H1 (cell line): ENCODE results near the gene FRMD7. TPM values are rescaled to one million over a fixed set of nuclear protein-coding genes. Genes with fewer than 3 reads are reported as not detected.

Experiments
- CTCF ChIA-PET: fragments of 300-600 bp; sonication (Branson Sonifier 250); formaldehyde crosslinking; loops from one replicate; lab custom pipeline; 2021; ENCODE audit not compliant: partially characterized antibody; lab: Charles Lee
- POLR2A ChIA-PET: fragments of 300-600 bp; sonication (Branson Sonifier 250); formaldehyde crosslinking; loops from one replicate; lab custom pipeline; 2021; ENCODE audit warnings: inconsistent platforms; ENCODE audit not compliant: partially characterized antibody; lab: Charles Lee
- DNase-seq, 2 experiments: peaks; one replicate each; pipeline versions ENCODE4 v3.0.0 to v3.0.0-alpha.2; 2010 to 2022; ENCODE audit warnings: low spot score in 2 of 2, low read depth in 1 of 2, mixed read lengths in 1 of 2
- FAIRE-seq: peaks from 2 replicates; lab custom pipeline; 2011; peaks lifted over from hg19 to GRCh38; lab: Jason Lieb, UNC
- H2AFZ ChIP-seq: 2 replicates; pipeline ENCODE4 v1.8.1; 2012; ENCODE audit warnings: low read length, inconsistent platforms
- H2AK5ac ChIP-seq: 2 replicates; pipeline ENCODE4 v1.6.1; 2013; ENCODE audit warnings: low read depth, low read length
- H2BK120ac ChIP-seq: replicated peaks from 2 replicates; pipeline ENCODE3; 2013; ENCODE audit warnings: low read depth, low read length, inconsistent platforms
- H2BK12ac ChIP-seq: 2 replicates; pipeline ENCODE4 v1.6.1; 2013; ENCODE audit warnings: low read depth, low read length
- H2BK15ac ChIP-seq: 2 replicates; pipeline ENCODE4 v1.6.1; 2013; ENCODE audit warnings: low read length
- H2BK20ac ChIP-seq: 2 replicates; pipeline ENCODE4 v1.6.1; 2013; ENCODE audit warnings: low read length
- H2BK5ac ChIP-seq: 2 replicates; pipeline ENCODE4 v1.6.1; 2013; ENCODE audit warnings: low read depth, low read length
- H3K14ac ChIP-seq: 2 replicates; pipeline ENCODE4 v1.6.1; 2013; ENCODE audit warnings: inconsistent platforms; ENCODE audit not compliant: insufficient read length
- H3K18ac ChIP-seq: 2 replicates; pipeline ENCODE4 v1.6.1; 2013; ENCODE audit warnings: low read length; ENCODE audit errors: extremely low read depth
- H3K23ac ChIP-seq: 2 replicates; pipeline ENCODE4 v1.6.1; 2013; ENCODE audit warnings: inconsistent platforms; ENCODE audit not compliant: insufficient read length
- H3K23me2 ChIP-seq: 2 replicates; pipeline ENCODE4 v1.6.1; 2013; ENCODE audit warnings: low read depth, low read length
- H3K27ac ChIP-seq: 2 replicates; pipeline ENCODE4 v1.6.1; 2011; ENCODE audit warnings: low read depth, low read length, inconsistent platforms
- H3K27me3 ChIP-seq, 4 experiments: replicated peaks in 1 of 4; 1 replicate in 1 of 4; 2 replicates in 3 of 4; pipeline versions ENCODE4 v1.6.1 to v1.8.1; 2011 to 2013; ENCODE audit warnings: low read length in 3 of 4, mild to moderate bottlenecking in 3 of 4, inconsistent platforms in 2 of 4, mixed read lengths in 2 of 4, moderate library complexity in 1 of 4; ENCODE audit not compliant: control insufficient read depth in 3 of 4, insufficient read depth in 3 of 4; ENCODE audit errors: extremely low read depth in 1 of 4
- H3K36me3 ChIP-seq, 4 experiments: 2 replicates each; pipeline versions ENCODE4 v1.6.1 to v1.8.1; 2011 to 2013; ENCODE audit warnings: mild to moderate bottlenecking in 4 of 4, low read length in 3 of 4, moderate library complexity in 2 of 4, control low read depth in 1 of 4, inconsistent platforms in 1 of 4; ENCODE audit not compliant: insufficient read depth in 4 of 4, control insufficient read depth in 2 of 4
- H3K4ac ChIP-seq: replicated peaks from 2 replicates; pipeline ENCODE3; 2013; ENCODE audit warnings: low read length, low read depth, mixed read lengths, inconsistent platforms; ENCODE audit not compliant: insufficient read length
- H3K4me1 ChIP-seq, 4 experiments: replicated peaks in 1 of 4; 1 replicate in 1 of 4; 2 replicates in 3 of 4; pipeline versions ENCODE4 v1.6.1 to v1.8.1; 2011 to 2013; ENCODE audit warnings: low read length in 3 of 4, inconsistent platforms in 2 of 4, mixed read lengths in 1 of 4; ENCODE audit not compliant: insufficient read depth in 4 of 4, control insufficient read depth in 3 of 4
- H3K4me2 ChIP-seq, 2 experiments: 2 replicates each; pipeline versions ENCODE4 v1.6.1 to v1.8.1; 2011 to 2013; ENCODE audit warnings: low read depth in 2 of 2, low read length in 2 of 2, control low read depth in 1 of 2, inconsistent platforms in 1 of 2, mild to moderate bottlenecking in 1 of 2; ENCODE audit not compliant: insufficient read depth in 1 of 2
- H3K4me3 ChIP-seq, 4 experiments: fragments of 200-600, 300-600 bp in 1 of 4; sonication (generic), shearing (Covaris generic), sonication (Bioruptor Twin) in 1 of 4; 2 replicates each; pipeline versions ENCODE4 v1.5.1 to v1.8.1; 2011 to 2016; ENCODE audit warnings: low read length in 4 of 4, low read depth in 3 of 4, control low read depth in 2 of 4, inconsistent platforms in 2 of 4, mild to moderate bottlenecking in 2 of 4, mixed read lengths in 1 of 4, moderate library complexity in 1 of 4; ENCODE audit not compliant: insufficient read depth in 2 of 4; ENCODE audit errors: extremely low read depth in 1 of 4
- H3K56ac ChIP-seq: replicated peaks from 2 replicates; pipeline ENCODE3; 2013; ENCODE audit warnings: low read depth, mild to moderate bottlenecking, mixed read lengths, low read length, inconsistent platforms; ENCODE audit not compliant: insufficient read length
- H3K79me1 ChIP-seq: 2 replicates; pipeline ENCODE4 v1.6.1; 2013; ENCODE audit warnings: low read depth, low read length, control low read depth
- H3K79me2 ChIP-seq, 2 experiments: 2 replicates each; pipeline versions ENCODE4 v1.6.1 to v1.8.1; 2012 to 2013; ENCODE audit warnings: low read length in 2 of 2, mild to moderate bottlenecking in 2 of 2, inconsistent platforms in 1 of 2; ENCODE audit not compliant: insufficient read depth in 2 of 2, control insufficient read depth in 1 of 2
- H3K9ac ChIP-seq, 4 experiments: replicated peaks in 1 of 4; 1 replicate in 1 of 4; 2 replicates in 3 of 4; pipeline versions ENCODE4 v1.6.1 to v1.8.1; 2011 to 2013; ENCODE audit warnings: low read depth in 3 of 4, low read length in 3 of 4, control low read depth in 2 of 4, mild to moderate bottlenecking in 2 of 4, moderate library complexity in 2 of 4, inconsistent platforms in 1 of 4; ENCODE audit errors: extremely low read depth in 1 of 4
- H3K9me3 ChIP-seq, 2 experiments: 2 replicates each; pipeline versions ENCODE4 v1.6.1 to v1.8.1; 2012 to 2013; ENCODE audit warnings: mild to moderate bottlenecking in 2 of 2, moderate library complexity in 2 of 2, control low read depth in 1 of 2, inconsistent platforms in 1 of 2, low read depth in 1 of 2, low read length in 1 of 2, mixed read lengths in 1 of 2; ENCODE audit not compliant: insufficient read depth in 2 of 2
- H4K20me1 ChIP-seq, 2 experiments: replicated peaks in 1 of 2; 2 replicates each; pipeline versions ENCODE3 to v1.8.1; 2011 to 2013; ENCODE audit warnings: inconsistent platforms in 2 of 2, low read length in 2 of 2, mild to moderate bottlenecking in 1 of 2; ENCODE audit not compliant: insufficient read depth in 2 of 2, control insufficient read depth in 1 of 2
- H4K5ac ChIP-seq: 2 replicates; pipeline ENCODE4 v1.6.1; 2013; ENCODE audit warnings: low read length, low read depth, mixed read lengths, inconsistent platforms; ENCODE audit not compliant: insufficient read length
- H4K8ac ChIP-seq: 2 replicates; pipeline ENCODE4 v1.8.0; 2013; ENCODE audit warnings: mild to moderate bottlenecking, moderate library complexity, low read length, inconsistent platforms; ENCODE audit not compliant: insufficient read depth; ENCODE audit errors: extremely low read depth
- H4K91ac ChIP-seq: replicated peaks from 2 replicates; pipeline ENCODE3; 2013; ENCODE audit warnings: low read length, mixed read lengths, inconsistent platforms; ENCODE audit not compliant: insufficient read length
- ATF2 ChIP-seq: IDR thresholded peaks from 2 replicates; pipeline ENCODE4 v1.6.1; 2012; ENCODE audit warnings: low read length, inconsistent platforms
- ATF3 ChIP-seq: IDR thresholded peaks from 2 replicates; pipeline ENCODE4 v1.6.1; 2011; ENCODE audit warnings: low read depth, mild to moderate bottlenecking, low read length; ENCODE audit not compliant: insufficient read depth
- HDAC2 ChIP-seq, 2 experiments: fragments of 300-600 bp in 1 of 2; sonication (generic) in 1 of 2; IDR thresholded peaks; 2 replicates each; pipeline ENCODE4 v1.6.1; 2011 to 2012; ENCODE audit warnings: low read depth in 2 of 2, low read length in 2 of 2, mild to moderate bottlenecking in 2 of 2, moderate library complexity in 2 of 2, borderline replicate concordance in 1 of 2, inconsistent platforms in 1 of 2
- KDM1A ChIP-seq: fragments of 200-600, 300-600 bp; sonication (generic); IDR thresholded peaks from 2 replicates; pipeline ENCODE4 v1.7.1; 2016; ENCODE audit warnings: mild to moderate bottlenecking, low read length, borderline replicate concordance
- MAFK ChIP-seq: IDR thresholded peaks from 2 replicates; pipeline ENCODE4 v1.6.1; 2012; ENCODE audit warnings: low read depth, mild to moderate bottlenecking, improper control_type of control experiment, low read length
- RBBP5 ChIP-seq: IDR thresholded peaks from 2 replicates; pipeline ENCODE4 v1.7.1; 2012; ENCODE audit warnings: low read depth, mild to moderate bottlenecking, inconsistent platforms, low read length, moderate library complexity, borderline replicate concordance
- SP2 ChIP-seq: IDR thresholded peaks from 2 replicates; pipeline ENCODE4 v1.6.1; 2012; ENCODE audit warnings: mild to moderate bottlenecking, low read length, inconsistent platforms
- polyA plus RNA-seq, 7 experiments: library from polyadenylated mRNA; depleted of rRNA in 3 of 7; stranded (reverse) in 5 of 7; unstranded in 2 of 7; fragments of >200 nt in 5 of 7; fragments of 200-250 nt in 2 of 7; gene quantifications; 1 replicate in 5 of 7; 2 replicates in 1 of 7; 4 replicates in 1 of 7; pipeline versions ENCODE4 v1.2.1 to v1.2.3, GENCODE V29; 2011 to 2013; ENCODE audit warnings: missing spikeins in 2 of 7, mixed read lengths in 2 of 7
- total RNA-seq: library from RNA; stranded (reverse); fragmentation: NEBNext Ultra II Directional; extraction: Animal tissue kit (Norgen Biotek cat#: 25700); gene quantifications from 2 replicates; pipeline ENCODE4 v1.2.1, GENCODE V29; 2021

FRMD7 gene
- total and polyA plus RNA-seq, 2 of the 8 experiments (the other 6 are each of a cell fraction or from before 2014, with no cell fraction given), result not detected

- Histone ChIP-seq H2AK5ac (no peak overlapping the region), H3K14ac (no peak overlapping the region), H4K5ac (no peak overlapping the region), H3K4me1 (no peaks in the 10 kb centered on the region), H3K4ac (no peak overlapping the region), H4K8ac (no peak overlapping the region), H3K36me3 (no peaks in the 10 kb centered on the region; a peak in 1 of 8 replicates), H3K27me3 (no peaks in the 10 kb centered on the region), H3K4me2 (no peak overlapping the region), H3K79me2 (no peaks in the 10 kb centered on the region), H2BK15ac (no peak overlapping the region), H3K23me2 (no peaks in the 10 kb centered on the region), H4K91ac (no peak overlapping the region), H2BK20ac (no peak overlapping the region), H3K9ac (no peak overlapping the region), H3K23ac (no peak overlapping the region), H4K20me1 (no peaks in the 10 kb centered on the region), H3K56ac (no peak overlapping the region), H2BK5ac (no peak overlapping the region), H3K79me1 (no peaks in the 10 kb centered on the region), H2BK120ac (no peak overlapping the region), H3K4me3 (no peak overlapping the region), H2BK12ac (no peak overlapping the region), H3K9me3 (peaks cover 3 to 8% of the 10 kb centered on the region in 2 experiments; a peak in 2 of 4 replicates), H2AFZ (no peak overlapping the region), H3K18ac (no peak overlapping the region), H3K27ac (no peak overlapping the region)
- TF ChIP-seq MAFK (no peak), RBBP5 (no peak), ATF2 (no peak), KDM1A (0 out of 2 replicates have a peak, but pooled peaks have one; percentile 24), ATF3 (no peak), HDAC2 (IDR thresholded peaks at IDR 0.05; ENCODE audit: borderline replicate concordance in 1 of 2, low read depth in 2 of 2, low read length in 2 of 2) (no peak), SP2 (no peak)
- DNase-seq (no peak), FAIRE-seq (no peak)
- CTCF ChIA-PET, result no interaction called here
- POLR2A ChIA-PET, result no interaction called here
These were observed 37.2 kb upstream of the FRMD7 start for GRCh38 chrX:132165005-132165404.
